ENCODE results near the gene GAS5. TPM values are rescaled to one million over a fixed set of nuclear protein-coding genes. Genes with fewer than 3 reads are reported as not detected.
"Not testable (repeated sequence)": the region's sequence is repeated elsewhere in the genome, so short reads cannot be mapped to it uniquely, and the experiment has no call there.

GAS5 gene
- total RNA-seq, 2 donors from 2014 or later = 456 to 587 TPM

GRCh38 chr1:173861731-173862145 is 6.1 kb downstream of the GAS5 start:
- no peak overlapping the region for H3K27ac ChIP-seq (ENCODE audit: low read depth, low read length)
- peaks cover 4% of the 10 kb centered on the region for H3K4me1 ChIP-seq (ENCODE audit: control insufficient read depth, insufficient read depth, low read length)
- no peaks in the 10 kb centered on the region for H3K27me3 Mint-ChIP-seq (ENCODE audit: insufficient read depth)
- H3K4me3 Mint-ChIP-seq = no peak overlapping the region
- peaks cover 17% of the 10 kb centered on the region for H3K4me1 Mint-ChIP-seq
- no peaks in the 10 kb centered on the region for H3K9me3 ChIP-seq (ENCODE audit: control insufficient read depth, low read length)
- no peaks in the 10 kb centered on the region for H3K27me3 ChIP-seq (ENCODE audit: control insufficient read depth, insufficient read depth, low read length, poor library complexity, severe bottlenecking)
- DNase-seq = peak; percentile 76
- no peak overlapping the region for H3K9ac ChIP-seq (ENCODE audit: extremely low read depth, low read length, poor library complexity, severe bottlenecking)
- H3K36me3 ChIP-seq (ENCODE audit: control insufficient read depth, insufficient read depth, low read length) = peaks cover 73% of the 10 kb centered on the region
- no peak for TF ChIP-seq CTCF (conservative IDR thresholded peaks at IDR 0.05)
- 89 to 93% methylated on average over 7 of the region's 7 CpGs for WGBS, 2 experiments (ENCODE audit: insufficient coverage in 1 of 2, insufficient read length in 1 of 2)
- H3K27ac Mint-ChIP-seq = peak overlapping the region; percentile 38
- H3K9me3 Mint-ChIP-seq = no peaks in the 10 kb centered on the region
- H3K36me3 Mint-ChIP-seq (ENCODE audit: low read depth) = peaks cover 58% of the 10 kb centered on the region
- no peak overlapping the region for H3K4me3 ChIP-seq (ENCODE audit: low read length)

GRCh38 chr1:173860065-173860464 is 7.7 kb downstream of the GAS5 start:
- Mint-ChIP-seq H3K4me1 (peaks cover 14% of the 10 kb centered on the region), H3K27ac (no peak overlapping the region), H3K9me3 (no peaks in the 10 kb centered on the region), H3K27me3 (ENCODE audit: insufficient read depth) (no peaks in the 10 kb centered on the region), H3K36me3 (ENCODE audit: low read depth) (peaks cover 54% of the 10 kb centered on the region), H3K4me3 (no peak overlapping the region)
- no peak for DNase-seq
- TF ChIP-seq CTCF (conservative IDR thresholded peaks at IDR 0.05) = no peak
- H3K4me3 ChIP-seq (ENCODE audit: low read length) = no peak overlapping the region
- peaks cover 4% of the 10 kb centered on the region for H3K4me1 ChIP-seq (ENCODE audit: control insufficient read depth, insufficient read depth, low read length)
- H3K9me3 ChIP-seq (ENCODE audit: control insufficient read depth, low read length) = no peaks in the 10 kb centered on the region
- H3K27ac ChIP-seq (ENCODE audit: low read depth, low read length) = no peak overlapping the region
- H3K36me3 ChIP-seq (ENCODE audit: control insufficient read depth, insufficient read depth, low read length) = peaks cover 71% of the 10 kb centered on the region
- 100% methylated on average over 1 of the region's 1 CpG; no CpG with 5 or more reads in 1 of the 2 experiments for WGBS, 2 experiments (ENCODE audit: insufficient coverage in 1 of 2, insufficient read length in 1 of 2)
- H3K27me3 ChIP-seq (ENCODE audit: control insufficient read depth, insufficient read depth, low read length, poor library complexity, severe bottlenecking) = no peaks in the 10 kb centered on the region
- no peak overlapping the region for H3K9ac ChIP-seq (ENCODE audit: extremely low read depth, low read length, poor library complexity, severe bottlenecking)

- H3K4me3 ChIP-seq (ENCODE audit: low read length); H3K4me3 Mint-ChIP-seq; H3K9me3 Mint-ChIP-seq; DNase-seq; H3K27ac Mint-ChIP-seq; H3K27ac ChIP-seq (ENCODE audit: low read depth, low read length); H3K9ac ChIP-seq (ENCODE audit: extremely low read depth, low read length, poor library complexity, severe bottlenecking); H3K27me3 ChIP-seq (ENCODE audit: control insufficient read depth, insufficient read depth, low read length, poor library complexity, severe bottlenecking); H3K4me1 ChIP-seq (ENCODE audit: control insufficient read depth, insufficient read depth, low read length); H3K27me3 Mint-ChIP-seq (ENCODE audit: insufficient read depth); H3K9me3 ChIP-seq (ENCODE audit: control insufficient read depth, low read length): not testable (repeated sequence)
- 91 to 93% methylated on average over 3 to 5 of the region's 5 CpGs for WGBS, 2 experiments (ENCODE audit: insufficient coverage in 1 of 2, insufficient read length in 1 of 2)
- H3K36me3 ChIP-seq (ENCODE audit: control insufficient read depth, insufficient read depth, low read length) = peaks cover 71% of the 10 kb centered on the region
- Mint-ChIP-seq H3K36me3 (ENCODE audit: low read depth) (peaks cover 52% of the 10 kb centered on the region), H3K4me1 (peaks cover 13% of the 10 kb centered on the region)
Observed at GRCh38 chr1:173859547-173859946, 8.2 kb downstream of the GAS5 start.

GRCh38 chr1:173857363-173857917 is 10.3 kb downstream of the GAS5 start:
- TF ChIP-seq CTCF (conservative IDR thresholded peaks at IDR 0.05) = no peak
- H3K4me3 ChIP-seq (ENCODE audit: low read length) = no peak overlapping the region
- no peak overlapping the region for H3K9ac ChIP-seq (ENCODE audit: extremely low read depth, low read length, poor library complexity, severe bottlenecking)
- no peak for DNase-seq
- H3K9me3 Mint-ChIP-seq = no peaks in the 10 kb centered on the region
- no peaks in the 10 kb centered on the region for H3K27me3 Mint-ChIP-seq (ENCODE audit: insufficient read depth)
- H3K36me3 Mint-ChIP-seq (ENCODE audit: low read depth) = peaks cover 46% of the 10 kb centered on the region
- no peaks in the 10 kb centered on the region for H3K9me3 ChIP-seq (ENCODE audit: control insufficient read depth, low read length)
- H3K27ac ChIP-seq (ENCODE audit: low read depth, low read length) = no peak overlapping the region
- H3K4me1 Mint-ChIP-seq = peaks cover 27% of the 10 kb centered on the region
- H3K36me3 ChIP-seq (ENCODE audit: control insufficient read depth, insufficient read depth, low read length) = peaks cover 61% of the 10 kb centered on the region
- no peaks in the 10 kb centered on the region for H3K27me3 ChIP-seq (ENCODE audit: control insufficient read depth, insufficient read depth, low read length, poor library complexity, severe bottlenecking)
- no peak overlapping the region for H3K4me3 Mint-ChIP-seq
- WGBS, 2 experiments (ENCODE audit: insufficient coverage in 1 of 2, insufficient read length in 1 of 2) = 98 to 100% methylated on average over 2 to 4 of the region's 4 CpGs
- peak overlapping the region; percentile 56 for H3K27ac Mint-ChIP-seq
- H3K4me1 ChIP-seq (ENCODE audit: control insufficient read depth, insufficient read depth, low read length) = peaks cover 9% of the 10 kb centered on the region

Data from endodermal cell (in vitro differentiated cells).